Measurements from ENCODE around the gene SFXN5. TPM values are rescaled to one million over a fixed set of nuclear protein-coding genes. Genes with fewer than 3 reads are reported as not detected.

SFXN5 gene
- total RNA-seq, 6 experiments from 2014 or later, result 10.2 to 17.0 (median 14.7) TPM

DNA sequence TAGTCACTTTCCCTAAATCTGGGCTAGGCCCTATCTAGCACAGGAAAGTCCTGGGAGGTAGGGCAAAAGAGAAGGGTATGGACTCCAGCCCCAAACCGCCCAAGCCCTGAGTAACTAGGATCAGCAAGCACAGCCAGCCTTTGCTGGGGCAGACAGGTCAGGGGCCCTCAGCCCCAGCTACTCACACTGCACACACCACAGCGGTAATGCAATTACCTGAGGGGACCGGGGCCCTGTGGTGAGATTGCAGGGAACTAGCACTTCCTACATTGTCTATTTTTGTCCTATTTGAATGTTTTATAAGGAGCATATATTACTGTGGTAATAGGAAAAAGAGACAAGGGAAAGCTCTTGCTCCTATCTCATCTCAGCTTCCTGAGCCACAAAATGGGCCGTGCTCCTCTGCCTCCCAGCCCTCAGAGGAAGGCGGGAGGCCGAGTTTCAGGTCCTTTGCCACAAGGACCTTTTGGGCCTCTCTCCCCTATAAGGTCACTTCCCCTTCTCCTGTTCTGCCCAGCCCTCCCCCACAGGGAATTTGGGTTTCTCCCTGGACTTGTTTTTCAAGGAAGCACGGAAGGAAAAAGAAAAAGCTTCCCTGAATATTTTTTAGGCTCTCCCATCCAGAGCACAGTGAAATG is 20.8 kb upstream of the SFXN5 start:
- peaks cover 5% of the 10 kb centered on the region for H3K36me3 Mint-ChIP-seq (ENCODE audit: low read depth)
- no peak for DNase-seq
- peaks cover 74% of the 10 kb centered on the region for H3K4me1 Mint-ChIP-seq (ENCODE audit: low read depth)
- peaks cover 4% of the 10 kb centered on the region for H3K27me3 Mint-ChIP-seq (ENCODE audit: insufficient read depth)
- no peaks in the 10 kb centered on the region for H3K9me3 Mint-ChIP-seq
- H3K4me3 Mint-ChIP-seq, result no peak overlapping the region
- peak overlapping the region; percentile 96 for H3K27ac Mint-ChIP-seq
- TF ChIP-seq, protein P1, sequence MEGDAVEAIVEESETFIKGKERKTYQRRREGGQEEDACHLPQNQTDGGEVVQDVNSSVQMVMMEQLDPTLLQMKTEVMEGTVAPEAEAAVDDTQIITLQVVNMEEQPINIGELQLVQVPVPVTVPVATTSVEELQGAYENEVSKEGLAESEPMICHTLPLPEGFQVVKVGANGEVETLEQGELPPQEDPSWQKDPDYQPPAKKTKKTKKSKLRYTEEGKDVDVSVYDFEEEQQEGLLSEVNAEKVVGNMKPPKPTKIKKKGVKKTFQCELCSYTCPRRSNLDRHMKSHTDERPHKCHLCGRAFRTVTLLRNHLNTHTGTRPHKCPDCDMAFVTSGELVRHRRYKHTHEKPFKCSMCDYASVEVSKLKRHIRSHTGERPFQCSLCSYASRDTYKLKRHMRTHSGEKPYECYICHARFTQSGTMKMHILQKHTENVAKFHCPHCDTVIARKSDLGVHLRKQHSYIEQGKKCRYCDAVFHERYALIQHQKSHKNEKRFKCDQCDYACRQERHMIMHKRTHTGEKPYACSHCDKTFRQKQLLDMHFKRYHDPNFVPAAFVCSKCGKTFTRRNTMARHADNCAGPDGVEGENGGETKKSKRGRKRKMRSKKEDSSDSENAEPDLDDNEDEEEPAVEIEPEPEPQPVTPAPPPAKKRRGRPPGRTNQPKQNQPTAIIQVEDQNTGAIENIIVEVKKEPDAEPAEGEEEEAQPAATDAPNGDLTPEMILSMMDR (IDR thresholded peaks at IDR 0.05), result no peak

DNA sequence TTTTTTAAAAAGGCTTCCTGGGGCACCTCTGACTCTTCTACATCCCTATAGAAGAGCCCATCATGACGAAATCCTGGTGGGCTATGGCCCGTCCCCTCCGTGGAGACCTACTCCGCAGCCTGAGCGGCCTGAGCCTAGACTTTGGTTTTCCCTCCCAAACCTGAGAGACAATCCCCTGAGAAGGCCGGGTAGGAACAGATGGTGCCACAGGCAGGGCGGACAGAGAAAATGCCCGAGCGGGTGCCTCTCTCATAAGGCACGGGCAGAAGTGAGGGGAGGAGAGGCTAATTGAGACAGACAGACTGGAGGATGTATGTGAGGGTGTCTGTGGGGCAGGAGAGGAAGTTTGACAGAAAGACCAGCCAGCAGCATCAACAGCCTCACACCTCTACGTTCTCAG is 20.2 kb upstream of the SFXN5 start:
- Mint-ChIP-seq H3K27me3 (ENCODE audit: insufficient read depth) (peaks cover 4% of the 10 kb centered on the region), H3K9me3 (no peaks in the 10 kb centered on the region), H3K4me1 (ENCODE audit: low read depth) (peaks cover 74% of the 10 kb centered on the region), H3K4me3 (no peak overlapping the region), H3K36me3 (ENCODE audit: low read depth) (peaks cover 5% of the 10 kb centered on the region), H3K27ac (peak overlapping the region; percentile 96)
- TF ChIP-seq, protein P1 (IDR thresholded peaks at IDR 0.05), result no peak
- no peak for DNase-seq

DNA sequence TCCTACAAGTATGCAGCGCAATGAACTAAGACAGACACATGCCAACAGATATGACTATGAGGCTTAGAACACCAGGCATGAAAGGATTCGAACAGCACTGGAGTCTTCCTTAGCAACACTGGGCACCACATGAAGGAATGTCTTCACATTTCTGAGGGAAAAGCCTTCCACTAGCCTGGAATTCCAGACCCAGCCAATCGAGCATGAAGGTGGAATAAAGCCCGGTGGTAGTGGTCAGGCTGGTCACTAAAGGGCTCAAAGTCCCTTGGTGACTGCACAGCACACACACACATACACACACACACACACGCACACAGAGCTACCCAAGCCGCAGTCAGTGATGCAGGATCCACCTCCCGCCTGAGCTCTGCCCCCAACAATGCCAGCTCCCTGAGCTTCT is 19.7 kb upstream of the SFXN5 start:
- DNase-seq, result peak; percentile 58
- no peak overlapping the region for H3K4me3 Mint-ChIP-seq
- H3K27ac Mint-ChIP-seq, result peak overlapping the region; percentile 96
- H3K4me1 Mint-ChIP-seq (ENCODE audit: low read depth), result peaks cover 74% of the 10 kb centered on the region
- no peaks in the 10 kb centered on the region for H3K9me3 Mint-ChIP-seq
- H3K36me3 Mint-ChIP-seq (ENCODE audit: low read depth), result peaks cover 5% of the 10 kb centered on the region
- peaks cover 4% of the 10 kb centered on the region for H3K27me3 Mint-ChIP-seq (ENCODE audit: insufficient read depth)
- TF ChIP-seq, protein P1 (IDR thresholded peaks at IDR 0.05), result no peak

DNA sequence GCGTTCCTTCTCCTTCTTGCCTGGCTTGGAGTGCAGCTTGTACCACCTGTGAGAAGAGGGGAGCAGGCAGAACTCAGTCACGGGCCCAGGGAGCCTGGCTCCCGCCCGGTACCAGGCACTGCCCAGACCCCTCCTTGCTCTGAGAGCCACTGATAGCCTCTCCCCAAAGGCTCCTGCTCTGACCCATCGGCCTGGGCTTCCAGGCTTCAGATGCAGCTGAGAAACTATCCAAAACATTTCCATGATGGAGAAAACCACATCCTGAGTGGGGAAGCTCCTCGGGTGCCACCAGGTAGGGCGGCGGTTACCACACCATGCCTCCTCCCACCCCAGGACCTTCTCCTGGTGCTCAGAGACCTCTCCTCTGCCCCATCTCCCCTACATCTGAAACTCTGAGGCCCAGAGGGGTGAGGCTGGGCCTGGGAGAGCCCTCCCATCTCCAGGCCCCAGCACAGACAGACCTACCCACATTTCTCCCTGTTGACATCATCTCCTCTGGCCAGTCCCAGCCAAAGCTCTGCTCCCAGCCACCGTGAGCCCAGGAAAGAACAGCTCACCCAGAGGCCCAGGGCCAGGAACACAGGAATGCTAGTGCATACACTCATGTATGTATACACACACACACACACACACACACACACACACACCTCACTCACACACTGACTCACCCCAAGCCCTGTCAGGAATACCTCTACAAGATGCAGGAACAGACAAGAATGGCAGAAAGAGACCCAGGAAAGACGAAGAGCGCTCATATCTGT is 17.9 kb upstream of the SFXN5 start:
- Mint-ChIP-seq H3K27ac (peak overlapping the region; percentile 96), H3K36me3 (ENCODE audit: low read depth) (peaks cover 5% of the 10 kb centered on the region), H3K27me3 (ENCODE audit: insufficient read depth) (peaks cover 4% of the 10 kb centered on the region), H3K9me3 (no peaks in the 10 kb centered on the region), H3K4me3 (peak overlapping the region; percentile 83), H3K4me1 (ENCODE audit: low read depth) (peaks cover 91% of the 10 kb centered on the region)
- TF ChIP-seq, protein P1 (IDR thresholded peaks at IDR 0.05), result no peak
- peak; percentile 100 for DNase-seq

DNA sequence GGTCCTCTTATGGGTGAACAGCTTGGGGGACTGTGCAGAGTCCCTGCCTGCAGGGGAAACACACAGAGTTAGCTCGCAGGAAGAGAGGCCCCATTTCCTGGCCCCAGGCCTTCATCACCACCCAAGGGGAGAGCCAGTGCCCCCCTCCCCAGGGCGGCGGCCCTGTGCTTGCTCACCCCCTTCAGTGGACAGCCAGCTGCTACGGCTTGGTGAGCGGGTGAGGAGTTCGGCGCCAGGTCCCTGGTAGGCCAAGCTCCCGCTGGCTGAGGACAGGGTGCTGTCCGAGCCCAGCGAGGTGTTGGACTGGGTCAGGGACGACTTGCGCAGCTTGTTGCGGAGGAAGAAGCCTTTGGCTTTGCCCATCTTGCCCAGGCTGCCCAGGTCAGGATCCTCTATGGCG is 17.2 kb upstream of the SFXN5 start:
- TF ChIP-seq, protein P1 (IDR thresholded peaks at IDR 0.05), result no peak
- Mint-ChIP-seq H3K36me3 (ENCODE audit: low read depth) (peaks cover 5% of the 10 kb centered on the region), H3K9me3 (no peaks in the 10 kb centered on the region), H3K4me1 (ENCODE audit: low read depth) (peaks cover 88% of the 10 kb centered on the region), H3K27ac (peak overlapping the region; percentile 96), H3K27me3 (ENCODE audit: insufficient read depth) (peaks cover 4% of the 10 kb centered on the region), H3K4me3 (no peak overlapping the region; the same call in 1 of the 2 replicates)
- DNase-seq, result no peak
